Measurements from ENCODE around the gene REXO4. TPM values are rescaled to one million over a fixed set of nuclear protein-coding genes. Genes with fewer than 3 reads are reported as not detected.

Gene REXO4
- polyA plus RNA-seq, 1 of the 3 experiments (the other 2 are of a cell fraction), result 37.3 TPM

DNA sequence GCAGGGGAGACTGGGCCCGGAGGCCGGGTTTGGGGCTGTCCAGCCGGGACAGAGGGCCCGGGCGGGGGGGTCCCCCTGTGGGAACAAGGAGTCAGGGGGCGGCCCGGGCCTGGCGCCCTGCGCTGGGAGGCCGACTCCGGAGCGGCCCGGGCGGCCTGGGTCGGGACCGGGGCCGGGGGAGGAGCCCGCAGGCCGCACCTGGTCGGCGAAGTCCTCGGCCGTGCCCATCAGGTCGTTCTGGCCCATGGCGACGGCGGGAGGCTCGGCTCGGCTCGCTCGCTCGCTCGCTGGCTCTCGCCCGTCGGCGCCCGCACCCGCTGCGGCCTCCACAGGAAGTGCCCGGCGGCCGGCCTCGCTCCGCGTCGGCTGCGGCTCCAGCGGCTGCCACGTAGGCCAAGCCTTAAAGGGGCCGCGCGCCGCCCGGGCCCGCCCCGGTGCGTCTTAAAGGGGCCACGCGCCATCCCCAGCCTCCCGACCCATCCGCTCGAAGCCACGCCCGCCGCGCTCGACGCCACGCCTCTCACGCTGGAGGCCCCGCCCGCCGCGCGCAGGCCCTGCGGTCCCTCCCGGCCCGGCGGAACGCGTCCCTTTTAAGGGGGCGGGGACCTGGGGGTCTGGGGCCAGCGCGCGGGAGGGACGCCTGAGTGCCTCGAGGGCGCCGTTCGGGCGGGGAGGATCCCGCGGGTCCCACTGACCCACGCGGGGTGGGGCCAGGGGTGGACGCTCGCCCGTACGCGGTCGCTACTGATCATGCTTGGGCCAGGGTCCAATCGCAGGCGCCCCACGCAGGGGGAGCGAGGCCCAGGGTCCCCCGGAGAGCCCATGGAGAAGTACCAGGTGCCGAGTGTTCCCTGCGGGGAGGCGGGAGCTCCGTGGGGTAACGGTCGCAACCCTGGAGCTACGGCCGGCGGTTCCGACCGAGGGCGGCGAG is 41.8 kb downstream of the REXO4 start, which contains the start of the genes STKLD1 and SURF4:
TSS of gene STKLD1 (plus strand) at position 643 of the 931 bp plus-strand sequence. CDS start at position 751, 108 bp downstream.
TSS of gene SURF4 (minus strand) at position 337 of the 931 bp plus-strand sequence. CDS start at position 246, 91 bp downstream.
- Histone ChIP-seq H3K27ac (ENCODE audit: low read depth in 2 of 2, low read length in 1 of 2) (peak within 1 kb of the TSS; percentile 67 to 90), H3K4me2 (peak within 1 kb of the TSS; percentile 99), H3K9ac (peak within 1 kb of the TSS; percentile 99), H3K9me3 (no peaks in the 10 kb centered on the region), H3K36me3 (replicated peaks in 1 of 2; ENCODE audit: control insufficient read depth in 1 of 2, insufficient read depth in 2 of 2, low read length in 1 of 2) (peaks cover 17 to 20% of the 10 kb centered on the region in 2 experiments), H3K27me3 (ENCODE audit: insufficient read depth) (no peaks in the 10 kb centered on the region), H2AFZ (ENCODE audit: low read depth) (peak within 1 kb of the TSS; percentile 63), H3F3A (replicated peaks; ENCODE audit: insufficient read depth) (peaks cover 9% of the 10 kb centered on the region), H3K4me1 (ENCODE audit: control insufficient read depth in 1 of 2, insufficient read depth in 2 of 2, low read depth in 1 of 2, low read length in 1 of 2) (peaks cover 5 to 18% of the 10 kb centered on the region in 2 experiments; a peak in 3 of 4 replicates), H4K20me1 (ENCODE audit: insufficient read depth) (peaks cover 42% of the 10 kb centered on the region), H3K9me2 (no peaks in the 10 kb centered on the region), H3K4me3 (ENCODE audit: low read depth in 2 of 2, low read length in 1 of 2) (peak within 1 kb of the TSS; percentile 88 to 100), H3K79me2 (ENCODE audit: insufficient read depth) (peaks cover 52% of the 10 kb centered on the region)
- ChIA-PET CTCF (interaction anchor here (0.6 to 1.4 kb wide), 8 partner anchors 9 to 29 kb away, joined by 3 to 7 read pairs (median 4); no protein-coding TSS in a partner anchor), POLR2A (interaction anchor here (0.7 to 1.0 kb wide), 4 partner anchors 10 to 28 kb away, joined by 3 to 5 read pairs (median 3); partner anchors contain the start of genes MED22, RPL7A, SURF1 and SURF2)
- peak; percentile 100 for DNase-seq
- TF ChIP-seq YY1 (IDR thresholded peaks at IDR 0.05; ENCODE audit: low read depth) (0 out of 2 replicates have a peak, but pooled peaks have one; percentile 3), MAX (IDR thresholded peaks at IDR 0.05; ENCODE audit: low read depth) (peak; percentile 87), POLR2AphosphoS5 (IDR thresholded peaks at IDR 0.05; ENCODE audit: low read depth, low read length) (peak; percentile 67), EP300 (IDR thresholded peaks at IDR 0.05; ENCODE audit: borderline replicate concordance in 1 of 2, low read depth in 1 of 2, low read length in 1 of 2) (peak in 1 of 2 experiments; percentile 27; a peak in 1 of 4 replicates), REST (IDR thresholded peaks at IDR 0.05; ENCODE audit: low read depth, low read length) (peak; percentile 54; the same call in 1 of the 2 replicates), TAF1 (IDR thresholded peaks at IDR 0.05; ENCODE audit: borderline replicate concordance, low read depth, low read length) (peak; percentile 95), EZH2phosphoT487 (IDR thresholded peaks at IDR 0.05; ENCODE audit: borderline replicate concordance, low read depth) (no peak), RCOR1 (IDR thresholded peaks at IDR 0.05; ENCODE audit: low read length) (no peak), NRF1 (IDR thresholded peaks at IDR 0.05; ENCODE audit: low read depth, low read length) (peak; percentile 54), USF2 (IDR thresholded peaks at IDR 0.05; ENCODE audit: borderline replicate concordance, low read depth, low read length) (no peak), GABPA (IDR thresholded peaks at IDR 0.05; ENCODE audit: low read depth) (peak; percentile 51), ELF1 (IDR thresholded peaks at IDR 0.05) (no peak)
- 0% methylated on average over 8 of the region's 120 CpGs for WGBS (ENCODE audit: low lambda C conversion rate)
